ENCODE data around the gene HSPA1B.
"Not testable (repeated sequence)": the region's sequence is repeated elsewhere in the genome, so short reads cannot be mapped to it uniquely, and the experiment has no call there.

HSPA1B gene

GRCh38 chr6:31847276-31847978 is 19.9 kb downstream of the HSPA1B start:
- H3K4me3 ChIP-seq (ENCODE audit: low read depth, low read length): no peak overlapping the region
- DNase-seq (ENCODE audit: low read depth): no peak
- no peak for TF ChIP-seq MYC (IDR thresholded peaks at IDR 0.05; ENCODE audit: low read depth, low read length)
- no peak for TF ChIP-seq POLR2A (IDR thresholded peaks at IDR 0.05; ENCODE audit: extremely low read depth, insufficient read length)
- TF ChIP-seq CTCF (IDR thresholded peaks at IDR 0.05; ENCODE audit: low read depth, low read length): no peak
- TF ChIP-seq MAX (IDR thresholded peaks at IDR 0.05; ENCODE audit: low read depth, low read length): no peak

- TF ChIP-seq POLR2A (IDR thresholded peaks at IDR 0.05; ENCODE audit: extremely low read depth, insufficient read length) (no peak), CTCF (IDR thresholded peaks at IDR 0.05; ENCODE audit: low read depth, low read length) (no peak), MAX (IDR thresholded peaks at IDR 0.05; ENCODE audit: low read depth, low read length) (no peak), MYC (IDR thresholded peaks at IDR 0.05; ENCODE audit: low read depth, low read length) (no peak)
- H3K4me3 ChIP-seq (ENCODE audit: low read depth, low read length): no peak overlapping the region
- no peak for DNase-seq (ENCODE audit: low read depth)
Measured at GRCh38 chr6:31850765-31851484, 23.4 kb downstream of the HSPA1B start.

- TF ChIP-seq MAX (IDR thresholded peaks at IDR 0.05; ENCODE audit: low read depth, low read length) (no peak), POLR2A (IDR thresholded peaks at IDR 0.05; ENCODE audit: extremely low read depth, insufficient read length) (no peak), CTCF (IDR thresholded peaks at IDR 0.05; ENCODE audit: low read depth, low read length) (no peak), MYC (IDR thresholded peaks at IDR 0.05; ENCODE audit: low read depth, low read length) (no peak)
- no peak overlapping the region for H3K4me3 ChIP-seq (ENCODE audit: low read depth, low read length)
- no peak for DNase-seq (ENCODE audit: low read depth)
Measured at GRCh38 chr6:31851485-31851832, 23.9 kb downstream of the HSPA1B start.

- DNase-seq (ENCODE audit: low read depth); H3K4me3 ChIP-seq (ENCODE audit: low read depth, low read length): not testable (repeated sequence)
Measured at GRCh38 chr6:31851980-31852718, 24.6 kb downstream of the HSPA1B start.

- DNase-seq (ENCODE audit: low read depth); H3K4me3 ChIP-seq (ENCODE audit: low read depth, low read length): not testable (repeated sequence)
Measured at GRCh38 chr6:31857774-31858173, 30.2 kb downstream of the HSPA1B start.

GRCh38 chr6:31858707-31859106 is 31.2 kb downstream of the HSPA1B start:
- TF ChIP-seq MAX (IDR thresholded peaks at IDR 0.05; ENCODE audit: low read depth, low read length): no peak
- TF ChIP-seq MYC (IDR thresholded peaks at IDR 0.05; ENCODE audit: low read depth, low read length): no peak
- DNase-seq (ENCODE audit: low read depth): no peak
- no peak overlapping the region for H3K4me3 ChIP-seq (ENCODE audit: low read depth, low read length)

- no peak overlapping the region for H3K4me3 ChIP-seq (ENCODE audit: low read depth, low read length)
- TF ChIP-seq CTCF (IDR thresholded peaks at IDR 0.05; ENCODE audit: low read depth, low read length) (no peak), POLR2A (IDR thresholded peaks at IDR 0.05; ENCODE audit: extremely low read depth, insufficient read length) (no peak), MYC (IDR thresholded peaks at IDR 0.05; ENCODE audit: low read depth, low read length) (no peak), MAX (IDR thresholded peaks at IDR 0.05; ENCODE audit: low read depth, low read length) (no peak)
- no peak for DNase-seq (ENCODE audit: low read depth)
Measured at GRCh38 chr6:31859923-31860322, 32.4 kb downstream of the HSPA1B start.

Measured in NB4 (cell line).